Frontal cortex (tissue), 4 donors: ENCODE data around the gene METTL22. TPM values are rescaled to one million over a fixed set of nuclear protein-coding genes. Genes with fewer than 3 reads are reported as not detected.
A peak's percentile ranks its signal among the peaks of the same experiment; 100 is the strongest.

Source experiments
- DNase-seq, 2 donors: peaks; one replicate each; pipeline ENCODE4 v3.0.0; 2012; ENCODE audit warnings: low spot score in 2 of 2
- FAIRE-seq: peaks from 2 replicates; lab custom pipeline; 2012; peaks lifted over from hg19 to GRCh38; lab: Jason Lieb, UNC
- small RNA-seq: library from RNA; depleted of rRNA; stranded (forward); fragments of <200 nt; gene quantifications from one replicate; pipeline ENCODE3, GENCODE V24; 2014
- total RNA-seq: library from RNA; depleted of rRNA; stranded (reverse); fragments of >200 nt; gene quantifications from one replicate; pipeline ENCODE4 v1.2.3, GENCODE V29; 2014
- donor health status: control.
- donor health status: control.
- donor health status: control.

The METTL22 gene
- total RNA-seq, 1 donor from 2014 or later, result 7.7 TPM

GRCh38 chr16:8683640-8684039 is 62.1 kb downstream of the METTL22 start:
- FAIRE-seq, result no peak
- no peak for DNase-seq

GRCh38 chr16:8685617-8686016 is 64.1 kb downstream of the METTL22 start:
- no peak for FAIRE-seq
- no peak for DNase-seq

GRCh38 chr16:8686031-8686621 is 64.6 kb downstream of the METTL22 start:
- DNase-seq, result peak in 1 of 2 donors; percentile 41

GRCh38 chr16:8686879-8687278 is 65.4 kb downstream of the METTL22 start:
- DNase-seq (no peak), FAIRE-seq (no peak)

More at GRCh38 chr16:8686031-8686621, 64.6 kb downstream of the METTL22 start:
- FAIRE-seq, result no peak

GRCh38 chr16:8689686-8690085 is 68.2 kb downstream of the METTL22 start:
- DNase-seq, result no peak
- no peak for FAIRE-seq

GRCh38 chr16:8691728-8692127 is 70.2 kb downstream of the METTL22 start:
- no peak for DNase-seq
- no peak for FAIRE-seq

GRCh38 chr16:8694795-8695728 is 73.6 kb downstream of the METTL22 start:
- DNase-seq (no peak), FAIRE-seq (no peak)

- FAIRE-seq (no peak), DNase-seq (no peak)
These were observed 75.4 kb downstream of the METTL22 start for GRCh38 chr16:8696880-8697279.

GRCh38 chr16:8697965-8698364 is 76.5 kb downstream of the METTL22 start:
- DNase-seq, result no peak
- FAIRE-seq, result no peak

Small RNA genes lying within 50 kb of the gene (small RNA-seq; reads per million reads assigned to genes)
- not detected for gene RN7SL743P

Other genes with a start within 250 kb of the METTL22 start
- gene TMEM114, start 31.2 kb upstream of the METTL22 start, total RNA-seq, result not detected
- 110 TPM for gene ABAT, start 52.9 kb downstream of the METTL22 start, total RNA-seq
- gene TMEM186, start 175.9 kb downstream of the METTL22 start, total RNA-seq, result 5.7 TPM
- 6.5 TPM for gene PMM2, start 176.1 kb downstream of the METTL22 start, total RNA-seq
- 141 TPM for gene CARHSP1, start 247.3 kb downstream of the METTL22 start, total RNA-seq